Right lobe of liver (tissue), 4 donors: Measurements from ENCODE around the gene TOX3.

Experiments
- POLR2A ChIP-seq: fragments of 450-650 bp; IDR thresholded peaks from one replicate; pipeline ENCODE4 v1.6.1; 2017; ENCODE audit warnings: antibody characterized with exemption, mild to moderate bottlenecking
- TF ChIP-seq, protein P1 (sequence below), 4 donors: fragments of 200-600 bp in 3 of 4; fragments of 450-650 bp in 1 of 4; IDR thresholded peaks; one replicate each; pipeline versions ENCODE4 v1.5.1 to v1.8.0; 2016 to 2022; ENCODE audit warnings: antibody characterized with exemption in 4 of 4, mild to moderate bottlenecking in 2 of 4
- donor health status: DM: no; HTN: no; CAD: no.
- donor health status: DM: no; HTN: no; CAD: no.
- donor health status: DM: no; HTN: yes; CAD: no.

DNA sequence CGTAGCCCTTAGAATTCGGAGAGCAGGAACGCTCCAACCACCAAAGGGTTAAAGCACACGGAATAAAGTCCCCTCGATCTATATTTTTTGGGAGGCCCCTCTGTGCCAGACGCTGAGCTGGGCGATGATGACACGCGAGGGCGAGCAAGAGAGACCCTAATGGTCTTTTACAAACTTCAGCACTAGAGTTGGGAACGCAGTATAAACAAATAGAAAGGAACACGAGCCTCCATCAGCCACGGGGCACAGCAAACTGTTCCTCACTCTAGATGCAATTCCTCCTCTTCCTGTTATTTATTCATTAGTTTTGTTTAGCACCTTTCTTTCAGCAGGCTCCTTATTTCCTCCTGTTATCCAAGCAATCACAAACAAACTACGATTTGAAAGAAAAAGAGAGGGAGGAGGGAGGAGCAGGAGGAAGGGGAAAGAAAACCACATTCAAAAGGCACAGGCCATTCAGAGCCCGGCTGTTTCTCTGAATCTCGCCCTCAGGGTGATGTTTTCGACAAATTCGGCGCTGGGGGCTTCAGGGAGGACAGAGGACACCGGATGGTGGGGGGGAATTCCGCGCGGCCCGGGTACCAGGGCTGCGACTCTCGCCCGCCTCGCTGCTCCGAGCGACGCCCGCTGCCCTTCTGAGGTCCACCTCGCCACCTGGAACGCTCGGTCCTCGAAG lies 1.6 kb downstream of the TOX3 start:
- TF ChIP-seq, protein P1, sequence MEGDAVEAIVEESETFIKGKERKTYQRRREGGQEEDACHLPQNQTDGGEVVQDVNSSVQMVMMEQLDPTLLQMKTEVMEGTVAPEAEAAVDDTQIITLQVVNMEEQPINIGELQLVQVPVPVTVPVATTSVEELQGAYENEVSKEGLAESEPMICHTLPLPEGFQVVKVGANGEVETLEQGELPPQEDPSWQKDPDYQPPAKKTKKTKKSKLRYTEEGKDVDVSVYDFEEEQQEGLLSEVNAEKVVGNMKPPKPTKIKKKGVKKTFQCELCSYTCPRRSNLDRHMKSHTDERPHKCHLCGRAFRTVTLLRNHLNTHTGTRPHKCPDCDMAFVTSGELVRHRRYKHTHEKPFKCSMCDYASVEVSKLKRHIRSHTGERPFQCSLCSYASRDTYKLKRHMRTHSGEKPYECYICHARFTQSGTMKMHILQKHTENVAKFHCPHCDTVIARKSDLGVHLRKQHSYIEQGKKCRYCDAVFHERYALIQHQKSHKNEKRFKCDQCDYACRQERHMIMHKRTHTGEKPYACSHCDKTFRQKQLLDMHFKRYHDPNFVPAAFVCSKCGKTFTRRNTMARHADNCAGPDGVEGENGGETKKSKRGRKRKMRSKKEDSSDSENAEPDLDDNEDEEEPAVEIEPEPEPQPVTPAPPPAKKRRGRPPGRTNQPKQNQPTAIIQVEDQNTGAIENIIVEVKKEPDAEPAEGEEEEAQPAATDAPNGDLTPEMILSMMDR (IDR thresholded peaks at IDR 0.05) = no peak
- no peak for TF ChIP-seq POLR2A
